Central memory CD8-positive, alpha-beta T cell (primary cell): Measurements from ENCODE around the gene MRPS22.

ENCODE experiments used
- ATAC-seq: fragments of 150-1000 bp; cut with Tn5 transposase; replicated peaks from 2 replicates; pipeline ENCODE4 v1.10.0; 2022; ENCODE audit warnings: mild to moderate bottlenecking, moderate FRiP score, moderate number of reproducible peaks; ENCODE audit not compliant: poor library complexity, severe bottlenecking; ENCODE audit errors: extremely low read depth
- DNase-seq, 2 donors: peaks; one replicate each; pipeline ENCODE4 v3.0.0; 2021; ENCODE audit warnings: low spot score in 2 of 2
- H3K27ac Mint-ChIP-seq: one replicate; pipeline ENCODE4 v1.8.0; 2022; ENCODE audit warnings: low read depth, mild to moderate bottlenecking, moderate library complexity, mixed read lengths
- H3K27me3 Mint-ChIP-seq: one replicate; pipeline ENCODE4 v1.8.0; 2022; ENCODE audit warnings: mixed read lengths
- H3K36me3 Mint-ChIP-seq: one replicate; pipeline ENCODE4 v1.8.0; 2022; ENCODE audit warnings: mild to moderate bottlenecking, moderate library complexity, mixed read lengths; ENCODE audit not compliant: insufficient read depth
- H3K4me1 Mint-ChIP-seq: one replicate; pipeline ENCODE4 v1.8.0; 2022; ENCODE audit warnings: mixed read lengths
- H3K4me3 Mint-ChIP-seq: one replicate; pipeline ENCODE4 v1.8.0; 2022; ENCODE audit warnings: mild to moderate bottlenecking, moderate library complexity, mixed read lengths
- H3K9me3 Mint-ChIP-seq: one replicate; pipeline ENCODE4 v1.8.0; 2022; ENCODE audit warnings: mixed read lengths

Gene MRPS22

GRCh38 chr3:139304383-139304782 lies 39.4 kb upstream of the MRPS22 start:
- H3K36me3 Mint-ChIP-seq, result no peaks in the 10 kb centered on the region
- no peak overlapping the region for H3K27ac Mint-ChIP-seq
- no peaks in the 10 kb centered on the region for H3K4me1 Mint-ChIP-seq
- DNase-seq (no peak), ATAC-seq (no peak)
- H3K4me3 Mint-ChIP-seq, result no peak overlapping the region
- no peaks in the 10 kb centered on the region for H3K27me3 Mint-ChIP-seq
- no peaks in the 10 kb centered on the region for H3K9me3 Mint-ChIP-seq

GRCh38 chr3:139306078-139306477 lies 37.7 kb upstream of the MRPS22 start:
- DNase-seq (no peak), ATAC-seq (no peak)
- Mint-ChIP-seq H3K36me3 (no peaks in the 10 kb centered on the region), H3K4me3 (no peak overlapping the region), H3K9me3 (no peaks in the 10 kb centered on the region), H3K4me1 (no peaks in the 10 kb centered on the region), H3K27me3 (no peaks in the 10 kb centered on the region), H3K27ac (no peak overlapping the region)

DNA sequence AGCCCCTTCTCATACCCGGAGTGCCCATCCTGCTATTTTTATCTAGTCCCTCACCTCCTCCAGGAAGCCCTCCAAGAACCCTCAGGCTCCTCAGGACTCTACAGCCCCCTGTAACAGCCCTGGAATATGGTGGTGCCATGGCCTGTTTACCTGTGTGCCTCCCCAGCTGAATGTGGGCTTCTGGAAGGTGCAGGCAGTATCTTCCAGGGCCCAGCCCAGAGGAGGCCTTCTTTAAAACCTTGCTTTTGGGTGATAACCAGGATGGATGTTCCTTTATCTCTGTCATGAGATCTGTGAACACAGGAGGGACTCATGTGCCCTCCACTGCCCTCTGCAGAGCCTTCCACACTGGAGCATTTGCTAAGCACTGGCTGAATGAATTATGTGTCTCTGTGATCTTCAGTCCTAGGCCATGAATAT lies 36.7 kb upstream of the MRPS22 start:
- no peak overlapping the region for H3K27ac Mint-ChIP-seq
- H3K4me1 Mint-ChIP-seq, result no peaks in the 10 kb centered on the region
- DNase-seq (no peak), ATAC-seq (no peak)
- H3K27me3 Mint-ChIP-seq, result no peaks in the 10 kb centered on the region
- H3K4me3 Mint-ChIP-seq, result no peak overlapping the region
- no peaks in the 10 kb centered on the region for H3K36me3 Mint-ChIP-seq
- no peaks in the 10 kb centered on the region for H3K9me3 Mint-ChIP-seq

DNA sequence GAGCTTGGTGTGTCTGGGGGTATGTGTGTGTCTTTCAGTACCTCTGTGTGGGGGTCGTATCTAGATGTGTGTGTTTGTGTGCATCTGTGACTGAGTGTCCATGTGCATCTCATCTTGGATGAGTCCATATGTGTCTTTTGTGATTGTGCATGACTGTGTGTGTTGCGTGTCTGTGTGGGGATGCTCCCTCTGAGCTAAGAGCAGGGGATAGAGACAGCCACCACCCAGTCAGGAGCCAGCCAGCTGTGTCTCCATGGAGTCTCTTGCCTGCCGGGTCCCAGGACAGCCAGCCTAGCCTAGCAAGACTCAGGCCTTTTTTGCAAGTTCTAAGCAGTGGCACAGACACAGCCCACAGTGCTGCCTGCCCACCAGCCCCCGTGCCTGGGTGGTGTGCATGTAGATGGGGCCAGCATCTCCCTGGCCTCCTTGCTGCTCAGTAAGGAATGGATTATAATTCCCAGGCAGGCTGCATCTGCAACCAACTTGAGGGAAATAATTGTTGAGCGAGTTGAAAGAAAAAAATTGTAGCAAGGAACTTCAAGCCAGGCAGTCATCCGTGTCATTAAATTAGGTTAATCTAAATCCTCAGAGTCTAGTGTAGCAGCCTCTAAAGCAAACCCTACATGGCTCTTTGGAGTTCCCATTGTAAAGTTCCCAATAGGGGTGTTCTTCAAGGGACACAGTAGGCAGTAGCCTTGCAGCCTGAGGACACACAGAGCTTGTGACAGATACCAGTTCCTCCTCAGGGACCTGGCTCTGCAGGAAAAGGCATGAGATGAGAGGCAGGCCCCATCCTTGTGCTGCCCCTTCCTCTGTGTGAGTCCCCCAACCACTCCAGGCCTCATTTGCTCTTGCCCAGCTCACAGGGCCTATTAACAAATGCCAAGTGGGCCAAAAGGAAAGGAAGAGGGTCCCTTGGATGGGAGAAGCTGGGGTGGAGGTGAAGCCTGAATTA lies 35.9 kb upstream of the MRPS22 start:
- Mint-ChIP-seq H3K9me3 (no peaks in the 10 kb centered on the region), H3K4me1 (no peaks in the 10 kb centered on the region), H3K27ac (no peak overlapping the region), H3K36me3 (no peaks in the 10 kb centered on the region), H3K27me3 (no peaks in the 10 kb centered on the region), H3K4me3 (no peak overlapping the region)
- ATAC-seq (no peak), DNase-seq (no peak)

DNA sequence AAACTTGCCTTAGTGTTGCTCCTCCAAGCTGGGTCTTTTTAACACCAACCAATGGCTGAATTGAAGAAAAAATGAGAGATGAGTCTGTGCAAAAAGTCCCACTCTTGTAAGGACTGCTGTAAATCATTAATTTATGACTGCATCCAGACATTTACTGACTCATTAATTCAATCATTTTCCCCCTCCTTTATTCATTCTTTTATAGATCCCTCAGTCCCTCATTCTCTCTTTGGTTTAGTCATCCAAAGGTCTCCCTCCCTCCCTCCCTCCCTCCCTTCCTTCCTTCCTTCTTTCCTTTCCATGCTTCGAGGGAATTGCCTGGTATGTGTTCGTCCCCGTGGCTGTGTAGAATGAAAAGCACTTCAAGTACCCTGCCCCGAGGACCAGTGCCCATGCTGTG lies 35.3 kb upstream of the MRPS22 start:
- Mint-ChIP-seq H3K27ac (no peak overlapping the region), H3K36me3 (no peaks in the 10 kb centered on the region), H3K27me3 (peaks cover 7% of the 10 kb centered on the region), H3K4me3 (no peak overlapping the region), H3K9me3 (no peaks in the 10 kb centered on the region), H3K4me1 (no peaks in the 10 kb centered on the region)
- DNase-seq (no peak), ATAC-seq (no peak)

DNA sequence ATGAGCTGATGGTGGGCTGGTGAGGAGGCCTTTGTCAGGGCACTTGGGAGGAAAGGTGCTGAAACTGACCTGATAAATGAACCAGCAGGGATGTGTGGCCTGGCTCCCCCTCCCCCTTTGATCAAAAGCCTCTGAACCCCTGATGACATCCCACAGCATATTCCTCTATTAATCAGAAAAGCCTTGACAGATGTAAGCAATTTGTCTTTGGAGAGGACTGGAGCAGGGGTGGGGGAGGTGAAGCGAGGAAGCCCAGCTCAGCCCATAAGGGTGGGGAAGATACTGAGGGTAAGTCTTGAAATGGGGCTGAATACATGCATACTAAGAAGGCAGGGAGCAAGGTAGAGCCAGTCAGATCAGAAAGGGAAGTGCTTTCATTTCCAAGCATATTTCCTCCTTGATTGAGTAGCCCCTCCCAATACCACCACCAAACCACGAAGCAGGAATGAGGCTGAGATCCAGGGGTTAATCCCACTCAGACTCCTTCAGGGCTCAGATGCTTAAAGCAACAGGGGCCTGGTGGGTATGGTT lies 34.7 kb upstream of the MRPS22 start:
- H3K36me3 Mint-ChIP-seq, result no peaks in the 10 kb centered on the region
- no peak overlapping the region for H3K27ac Mint-ChIP-seq
- H3K4me3 Mint-ChIP-seq, result no peak overlapping the region
- H3K27me3 Mint-ChIP-seq, result peaks cover 12% of the 10 kb centered on the region
- no peak for DNase-seq
- no peak for ATAC-seq
- no peaks in the 10 kb centered on the region for H3K9me3 Mint-ChIP-seq
- H3K4me1 Mint-ChIP-seq, result no peaks in the 10 kb centered on the region

DNA sequence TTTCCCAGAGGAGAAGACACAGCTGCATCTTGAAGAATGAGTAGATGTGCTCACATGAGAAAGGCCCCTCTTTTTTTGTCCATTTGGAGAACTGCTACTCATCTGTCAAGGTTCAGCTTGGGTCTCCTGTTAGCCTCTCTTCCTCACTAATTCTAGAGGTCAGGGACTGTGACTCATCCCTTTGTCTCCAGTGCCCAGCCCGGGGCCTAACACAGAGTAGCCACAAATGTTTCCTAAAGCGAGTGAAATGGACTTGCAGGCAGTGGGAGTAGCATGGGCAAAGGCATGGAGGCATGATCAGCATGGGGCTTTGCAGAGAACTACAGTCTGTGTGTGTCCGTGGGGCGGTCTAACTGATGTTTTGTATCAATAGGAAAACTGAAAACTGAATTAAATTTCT lies 33.9 kb upstream of the MRPS22 start:
- H3K36me3 Mint-ChIP-seq, result no peaks in the 10 kb centered on the region
- no peaks in the 10 kb centered on the region for H3K9me3 Mint-ChIP-seq
- DNase-seq (no peak), ATAC-seq (no peak)
- H3K27me3 Mint-ChIP-seq, result peaks cover 20% of the 10 kb centered on the region
- H3K27ac Mint-ChIP-seq, result no peak overlapping the region
- no peaks in the 10 kb centered on the region for H3K4me1 Mint-ChIP-seq
- no peak overlapping the region for H3K4me3 Mint-ChIP-seq

GRCh38 chr3:139310474-139310933 lies 33.3 kb upstream of the MRPS22 start:
- no peak for DNase-seq
- peaks cover 26% of the 10 kb centered on the region for H3K27me3 Mint-ChIP-seq
- H3K9me3 Mint-ChIP-seq, result no peaks in the 10 kb centered on the region
- no peak overlapping the region for H3K4me3 Mint-ChIP-seq
- H3K27ac Mint-ChIP-seq, result no peak overlapping the region
- H3K4me1 Mint-ChIP-seq, result no peaks in the 10 kb centered on the region
- H3K36me3 Mint-ChIP-seq, result no peaks in the 10 kb centered on the region
- ATAC-seq, result no peak

DNA sequence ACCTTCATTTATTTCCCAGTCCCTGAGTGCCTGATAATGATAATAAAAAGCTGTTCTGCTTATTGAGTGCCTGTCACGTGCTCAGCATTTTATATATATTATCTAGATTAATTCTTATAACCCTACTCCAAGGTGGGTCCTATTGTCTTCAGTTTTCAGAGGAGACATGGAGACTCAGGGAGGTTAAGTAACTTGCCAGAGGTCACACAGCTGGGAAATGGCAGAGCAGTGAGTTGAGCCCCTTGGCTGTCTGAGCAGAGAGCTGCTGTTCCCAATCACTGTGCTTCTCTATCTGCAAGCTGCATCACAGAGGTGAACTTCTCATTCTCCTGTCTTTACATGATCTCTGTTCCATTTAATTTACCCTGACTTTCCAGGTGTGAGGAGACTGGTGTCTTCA lies 32.3 kb upstream of the MRPS22 start:
- H3K4me3 Mint-ChIP-seq, result no peak overlapping the region
- H3K27me3 Mint-ChIP-seq, result peaks cover 37% of the 10 kb centered on the region
- no peaks in the 10 kb centered on the region for H3K4me1 Mint-ChIP-seq
- no peaks in the 10 kb centered on the region for H3K9me3 Mint-ChIP-seq
- no peaks in the 10 kb centered on the region for H3K36me3 Mint-ChIP-seq
- ATAC-seq (no peak), DNase-seq (no peak)
- no peak overlapping the region for H3K27ac Mint-ChIP-seq

DNA sequence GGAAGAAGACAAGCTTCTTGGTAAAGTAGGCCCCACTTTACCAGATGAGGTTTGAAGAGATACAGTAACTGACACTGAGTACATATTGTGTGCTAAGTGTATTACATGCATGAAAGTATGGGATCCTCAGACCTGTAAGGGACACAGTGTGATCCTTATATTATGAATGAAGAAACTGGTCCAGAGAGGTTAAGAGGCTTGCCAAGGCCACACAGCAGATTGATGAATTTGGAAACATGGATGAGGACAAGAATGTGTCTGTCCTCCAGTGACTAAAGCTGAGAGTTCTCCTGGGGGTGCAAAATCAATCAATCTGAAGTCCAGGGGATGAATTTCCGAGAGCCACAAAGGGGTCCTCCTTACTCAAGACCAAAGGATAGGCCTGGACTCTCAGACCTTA lies 31.4 kb upstream of the MRPS22 start:
- no peak for ATAC-seq
- H3K36me3 Mint-ChIP-seq, result no peaks in the 10 kb centered on the region

DNA sequence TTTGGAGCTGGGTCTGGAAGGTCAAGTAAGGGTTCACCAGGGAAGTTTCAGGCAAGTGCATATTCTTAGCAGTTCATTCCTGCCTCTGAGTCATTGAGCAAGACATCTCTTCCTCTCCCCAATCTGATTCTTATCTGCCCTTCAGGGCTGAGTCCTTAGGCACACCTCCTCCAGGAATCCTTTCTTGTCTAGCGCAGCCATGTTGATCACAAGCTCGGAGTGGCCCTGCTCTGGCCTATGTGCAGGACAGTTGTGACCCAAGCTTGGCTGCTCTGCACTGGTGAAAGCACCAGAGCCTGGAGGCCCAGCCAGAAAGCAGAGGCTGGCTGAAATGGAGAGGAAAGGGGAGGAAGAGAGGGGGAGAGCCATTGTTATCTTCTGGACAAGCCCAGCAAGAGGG lies 30.9 kb upstream of the MRPS22 start:
- H3K27ac Mint-ChIP-seq, result no peak overlapping the region
- peaks cover 48% of the 10 kb centered on the region for H3K27me3 Mint-ChIP-seq
- no peaks in the 10 kb centered on the region for H3K9me3 Mint-ChIP-seq

More for the DNA sequence above, 31.4 kb upstream of the MRPS22 start:
- no peak for DNase-seq
- peaks cover 44% of the 10 kb centered on the region for H3K27me3 Mint-ChIP-seq
- H3K4me3 Mint-ChIP-seq, result no peak overlapping the region
- no peak overlapping the region for H3K27ac Mint-ChIP-seq
- no peaks in the 10 kb centered on the region for H3K4me1 Mint-ChIP-seq
- no peaks in the 10 kb centered on the region for H3K9me3 Mint-ChIP-seq

GRCh38 chr3:139313921-139314320 lies 29.9 kb upstream of the MRPS22 start:
- ATAC-seq, result no peak
- no peaks in the 10 kb centered on the region for H3K36me3 Mint-ChIP-seq
- H3K27me3 Mint-ChIP-seq, result peaks cover 58% of the 10 kb centered on the region
- H3K27ac Mint-ChIP-seq, result no peak overlapping the region
- DNase-seq, result no peak
- no peaks in the 10 kb centered on the region for H3K9me3 Mint-ChIP-seq
- H3K4me3 Mint-ChIP-seq, result no peak overlapping the region
- no peaks in the 10 kb centered on the region for H3K4me1 Mint-ChIP-seq

More for the DNA sequence above, 30.9 kb upstream of the MRPS22 start:
- H3K36me3 Mint-ChIP-seq, result no peaks in the 10 kb centered on the region
- ATAC-seq (no peak), DNase-seq (no peak)
- H3K4me1 Mint-ChIP-seq, result no peaks in the 10 kb centered on the region
- H3K4me3 Mint-ChIP-seq, result no peak overlapping the region

DNA sequence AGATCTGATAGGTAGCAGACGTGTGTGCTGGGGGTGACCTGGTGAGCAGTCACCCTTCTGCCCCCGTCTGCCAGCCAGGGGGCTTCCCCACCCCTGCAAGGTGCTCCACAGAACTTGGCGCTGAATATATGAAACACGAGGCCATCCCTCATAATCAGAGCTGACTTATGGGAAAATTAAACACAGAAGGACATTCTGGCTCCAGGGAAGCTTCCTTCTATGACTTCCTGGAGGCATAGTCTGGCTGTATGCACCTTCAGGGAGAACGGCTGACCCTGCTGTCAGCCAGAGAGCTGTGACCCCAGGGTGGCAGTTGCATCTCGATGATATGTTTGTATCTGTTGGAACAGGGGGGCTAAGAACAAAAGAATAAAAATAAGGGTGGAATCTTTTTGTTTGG lies 26.6 kb upstream of the MRPS22 start:
- Mint-ChIP-seq H3K27me3 (peaks cover 69% of the 10 kb centered on the region), H3K9me3 (no peaks in the 10 kb centered on the region), H3K4me1 (no peaks in the 10 kb centered on the region), H3K36me3 (no peaks in the 10 kb centered on the region), H3K27ac (no peak overlapping the region), H3K4me3 (no peak overlapping the region)
- no peak for ATAC-seq
- no peak for DNase-seq
